Stimulated activated CD4-positive, alpha-beta T cell treated with anti-CD3 and anti-CD28 coated beads, TNF-alpha, amount 100 ng/mL, for 24 hours (primary cell): ENCODE measurements around the gene PDCL2.

Source experiments
- DNase-seq, 3 experiments: peaks; one replicate each; pipeline ENCODE4 v3.0.0-alpha.2; 2020; ENCODE audit warnings: low read depth in 3 of 3

PDCL2 gene

GRCh38 chr4:55539658-55540057, 52.4 kb downstream of the PDCL2 start:
- DNase-seq, result no peak

- DNase-seq, result no peak
Observed at GRCh38 chr4:55538531-55538930, 53.5 kb downstream of the PDCL2 start.

GRCh38 chr4:55534306-55534705, 57.7 kb downstream of the PDCL2 start:
- DNase-seq, result no peak

GRCh38 chr4:55530691-55531090, 61.4 kb downstream of the PDCL2 start:
- no peak for DNase-seq

GRCh38 chr4:55530167-55530566, 61.9 kb downstream of the PDCL2 start:
- no peak for DNase-seq

- DNase-seq, result no peak
Observed at GRCh38 chr4:55528491-55528890, 63.6 kb downstream of the PDCL2 start.

GRCh38 chr4:55524844-55525571, 67.0 kb downstream of the PDCL2 start:
- DNase-seq, result no peak

GRCh38 chr4:55518442-55518841, 73.6 kb downstream of the PDCL2 start:
- no peak for DNase-seq

GRCh38 chr4:55517526-55518229, 74.4 kb downstream of the PDCL2 start:
- DNase-seq, result no peak

- no peak for DNase-seq
Observed at GRCh38 chr4:55512922-55513571, 79.0 kb downstream of the PDCL2 start.

- DNase-seq, result no peak
Observed at GRCh38 chr4:55512077-55512476, 80.0 kb downstream of the PDCL2 start.

GRCh38 chr4:55510685-55511084, 81.4 kb downstream of the PDCL2 start:
- no peak for DNase-seq

GRCh38 chr4:55509266-55509665, 82.8 kb downstream of the PDCL2 start:
- no peak for DNase-seq

- DNase-seq, result no peak
Observed at GRCh38 chr4:55507612-55508011, 84.4 kb downstream of the PDCL2 start.
